Activated CD8-positive, alpha-beta memory T cell treated with anti-CD3 and anti-CD28 coated beads, Interleukin-2, amount 10 ng/mL, durations not matched to agents 7 days and 5 days (primary cell): ENCODE results near the gene ONECUT2. TPM values are rescaled to one million over a fixed set of nuclear protein-coding genes. Genes with fewer than 3 reads are reported as not detected.
"Not testable (repeated sequence)": the region's sequence is repeated elsewhere in the genome, so short reads cannot be mapped to it uniquely, and the experiment has no call there.

ENCODE experiments used
- ATAC-seq: fragments of 150-1000 bp; cut with Tn5 transposase; one replicate; pipeline ENCODE4 v1.10.0; 2021; ENCODE audit warnings: moderate library complexity
- CTCF ChIA-PET: fragments of 350-600 bp; sonication (Branson Sonifier 250); formaldehyde crosslinking; loops from one replicate; lab custom pipeline; 2021; ENCODE audit warnings: antibody characterized with exemption; lab: Charles Lee
- DNase-seq: peaks from one replicate; pipeline ENCODE4 v3.0.0-alpha.2; 2020
- H3K27ac Mint-ChIP-seq: one replicate; pipeline ENCODE4 v1.8.0; 2021; ENCODE audit warnings: mild to moderate bottlenecking, mixed read lengths
- H3K27me3 Mint-ChIP-seq: one replicate; pipeline ENCODE4 v1.8.0; 2021; ENCODE audit warnings: mixed read lengths
- H3K36me3 Mint-ChIP-seq: one replicate; pipeline ENCODE4 v1.8.0; 2021; ENCODE audit warnings: mild to moderate bottlenecking, mixed read lengths
- H3K4me1 Mint-ChIP-seq: one replicate; pipeline ENCODE4 v1.8.0; 2021; ENCODE audit warnings: mixed read lengths
- H3K4me3 Mint-ChIP-seq: one replicate; pipeline ENCODE4 v1.8.0; 2021; ENCODE audit warnings: mild to moderate bottlenecking, moderate library complexity, mixed read lengths
- H3K9me3 Mint-ChIP-seq: one replicate; pipeline ENCODE4 v1.8.0; 2022; ENCODE audit warnings: low read depth, mixed read lengths
- total RNA-seq, 2 experiments: library from RNA; stranded (reverse); gene quantifications; one replicate each; pipeline ENCODE4 v1.2.3, GENCODE V29; 2021

Gene ONECUT2
- total RNA-seq, 2 experiments from 2014 or later: not detected

DNA sequence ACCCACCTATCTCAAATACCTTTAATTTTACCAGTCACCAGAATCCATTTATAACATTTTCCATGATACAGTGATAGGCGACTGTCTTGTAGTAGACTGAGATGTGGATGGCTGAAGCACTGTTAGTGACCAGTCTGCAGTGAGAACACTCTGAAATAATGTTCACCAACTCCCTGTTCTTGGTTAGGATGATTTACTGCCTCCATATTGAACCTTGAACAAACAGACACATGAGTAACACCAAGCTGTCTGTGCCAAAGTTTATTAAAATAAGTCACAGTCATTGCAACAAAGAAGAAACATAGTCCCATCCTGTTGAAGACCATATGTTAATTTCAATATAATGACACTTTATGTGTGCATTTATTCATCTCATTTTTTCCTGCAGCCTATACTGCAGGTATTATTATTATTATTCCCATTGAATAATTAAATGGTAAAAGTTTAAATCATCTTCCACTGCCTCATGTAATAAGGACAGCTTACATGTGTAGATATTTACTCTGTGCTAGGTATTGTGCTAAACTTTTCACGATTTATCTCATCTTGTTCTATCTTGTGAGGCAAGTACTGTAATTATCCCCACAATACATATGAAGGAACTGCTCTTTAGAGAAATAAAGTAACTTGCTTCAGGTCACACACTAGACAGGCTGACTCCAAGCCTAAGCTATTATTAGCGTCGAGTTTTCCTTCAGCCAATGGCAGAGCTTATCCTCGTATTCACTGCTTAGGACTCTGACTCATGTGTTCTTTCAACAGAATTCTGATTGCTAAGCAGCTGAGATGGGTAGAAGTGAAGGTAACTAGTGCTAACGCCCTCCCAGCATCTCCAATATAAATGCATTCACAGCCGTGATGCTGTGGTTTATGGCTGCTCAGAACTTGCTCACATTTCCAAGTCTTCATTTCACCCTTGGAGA is 62.5 kb downstream of the ONECUT2 start:
- H3K4me3 Mint-ChIP-seq: no peak overlapping the region
- H3K4me1 Mint-ChIP-seq: no peaks in the 10 kb centered on the region
- DNase-seq: no peak
- ATAC-seq: no peak
- H3K27me3 Mint-ChIP-seq: no peaks in the 10 kb centered on the region
- no peaks in the 10 kb centered on the region for H3K36me3 Mint-ChIP-seq
- H3K9me3 Mint-ChIP-seq: no peaks in the 10 kb centered on the region
- CTCF ChIA-PET: no interaction called here
- H3K27ac Mint-ChIP-seq: no peak overlapping the region

DNA sequence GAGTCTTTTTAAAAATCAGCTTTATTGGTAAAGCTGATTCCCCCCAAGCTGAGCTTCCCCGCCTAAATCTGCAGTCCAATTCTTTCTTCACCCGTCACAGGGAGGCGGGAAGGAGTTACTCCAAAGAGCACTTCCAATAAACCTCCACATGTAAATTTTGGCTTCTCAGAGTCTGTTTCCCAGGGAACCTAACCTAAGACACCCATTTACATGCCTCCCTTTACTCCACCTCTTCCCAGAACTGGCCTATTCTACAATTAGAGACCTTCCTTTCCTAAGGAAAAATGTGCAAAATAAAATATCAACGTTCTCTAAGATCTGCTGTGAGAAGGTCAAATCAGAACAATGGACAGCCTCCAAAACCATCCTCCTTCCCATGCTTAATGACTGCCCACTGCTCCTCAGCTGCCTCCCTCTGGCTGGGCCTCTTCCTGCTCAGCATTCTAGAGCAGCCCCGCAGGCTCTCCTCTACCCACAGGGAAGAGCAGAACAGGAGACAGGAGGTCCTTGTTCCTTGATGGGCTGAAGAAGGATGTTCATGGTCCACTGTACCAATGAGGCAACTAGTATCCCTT is 63.6 kb downstream of the ONECUT2 start:
- H3K27ac Mint-ChIP-seq: no peak overlapping the region
- DNase-seq (no peak), ATAC-seq (no peak)
- no peaks in the 10 kb centered on the region for H3K9me3 Mint-ChIP-seq
- CTCF ChIA-PET: no interaction called here
- H3K4me1 Mint-ChIP-seq: no peaks in the 10 kb centered on the region
- H3K27me3 Mint-ChIP-seq: no peaks in the 10 kb centered on the region
- no peak overlapping the region for H3K4me3 Mint-ChIP-seq
- H3K36me3 Mint-ChIP-seq: no peaks in the 10 kb centered on the region

DNA sequence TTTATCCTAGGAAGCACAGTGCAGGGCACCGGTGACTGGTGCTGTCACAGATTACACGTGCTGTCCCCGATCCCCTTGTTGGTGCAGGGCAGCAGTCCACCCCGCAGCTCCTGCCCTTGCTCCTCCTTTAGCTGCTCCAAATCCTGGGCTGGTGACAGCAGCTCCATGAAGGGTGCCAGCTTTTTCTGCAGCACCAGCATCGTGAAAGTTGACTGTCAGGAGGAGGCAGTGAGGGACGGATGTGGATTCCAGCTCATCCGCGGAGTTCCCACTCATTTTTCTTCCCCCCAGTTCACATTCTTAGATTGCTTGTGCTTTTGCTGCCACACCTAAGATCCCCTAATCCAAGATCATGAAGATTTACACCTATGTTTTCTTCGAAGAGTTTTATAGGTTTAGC is 67.5 kb downstream of the ONECUT2 start:
- ATAC-seq (no peak), DNase-seq (no peak)
- Mint-ChIP-seq H3K4me1 (no peaks in the 10 kb centered on the region), H3K27me3 (no peaks in the 10 kb centered on the region), H3K9me3 (no peaks in the 10 kb centered on the region), H3K36me3 (no peaks in the 10 kb centered on the region), H3K4me3 (no peak overlapping the region), H3K27ac (no peak overlapping the region)
- CTCF ChIA-PET: no interaction called here

DNA sequence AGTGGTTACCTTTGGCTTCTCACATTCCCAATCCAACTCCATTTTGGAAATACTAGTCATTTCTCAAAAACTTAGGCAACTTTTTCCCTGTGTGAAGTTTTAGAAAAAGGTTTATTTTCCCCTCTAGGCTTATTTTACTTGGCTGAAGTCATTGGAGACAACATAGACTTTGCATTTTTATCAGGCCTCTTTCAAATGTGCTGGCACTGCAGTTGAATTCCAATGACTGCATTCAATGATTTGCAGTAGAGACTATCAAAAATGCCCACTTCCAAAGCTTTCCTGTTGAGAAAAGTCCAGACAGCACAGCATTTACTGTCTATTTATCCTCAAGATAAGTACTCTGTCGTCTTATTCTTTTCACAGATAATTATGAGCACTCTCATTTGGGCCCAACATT is 70.1 kb downstream of the ONECUT2 start:
- no peak for ATAC-seq
- CTCF ChIA-PET: no interaction called here

DNA sequence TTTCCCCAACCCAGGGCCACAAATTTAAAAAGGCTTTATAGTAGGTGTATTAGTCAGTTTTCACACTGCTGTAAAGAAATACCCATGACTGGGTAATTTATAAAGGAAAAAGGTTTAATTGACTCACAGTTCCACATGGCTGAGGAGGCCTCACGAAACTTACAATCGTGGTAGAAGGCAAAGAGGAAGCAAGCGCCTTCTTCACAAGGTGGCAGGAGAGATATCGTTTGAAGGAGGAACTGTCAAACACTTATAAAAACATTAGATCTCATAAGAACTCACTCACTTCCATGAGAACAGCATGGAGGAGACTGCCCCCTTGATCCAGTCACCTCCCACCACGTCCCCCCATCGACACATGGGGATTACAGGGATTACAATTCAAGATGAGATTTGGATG is 80.9 kb downstream of the ONECUT2 start:
- CTCF ChIA-PET: no interaction called here
- peaks cover 10% of the 10 kb centered on the region for H3K27me3 Mint-ChIP-seq
- DNase-seq (no peak), ATAC-seq (no peak)
- no peaks in the 10 kb centered on the region for H3K36me3 Mint-ChIP-seq
- no peak overlapping the region for H3K27ac Mint-ChIP-seq
- H3K9me3 Mint-ChIP-seq: no peaks in the 10 kb centered on the region
- no peak overlapping the region for H3K4me3 Mint-ChIP-seq
- no peaks in the 10 kb centered on the region for H3K4me1 Mint-ChIP-seq

More for the DNA sequence above, 70.1 kb downstream of the ONECUT2 start:
- DNase-seq: no peak
- Mint-ChIP-seq H3K36me3 (no peaks in the 10 kb centered on the region), H3K27ac (no peak overlapping the region), H3K4me1 (no peaks in the 10 kb centered on the region), H3K4me3 (no peak overlapping the region), H3K27me3 (no peaks in the 10 kb centered on the region), H3K9me3 (no peaks in the 10 kb centered on the region)

DNA sequence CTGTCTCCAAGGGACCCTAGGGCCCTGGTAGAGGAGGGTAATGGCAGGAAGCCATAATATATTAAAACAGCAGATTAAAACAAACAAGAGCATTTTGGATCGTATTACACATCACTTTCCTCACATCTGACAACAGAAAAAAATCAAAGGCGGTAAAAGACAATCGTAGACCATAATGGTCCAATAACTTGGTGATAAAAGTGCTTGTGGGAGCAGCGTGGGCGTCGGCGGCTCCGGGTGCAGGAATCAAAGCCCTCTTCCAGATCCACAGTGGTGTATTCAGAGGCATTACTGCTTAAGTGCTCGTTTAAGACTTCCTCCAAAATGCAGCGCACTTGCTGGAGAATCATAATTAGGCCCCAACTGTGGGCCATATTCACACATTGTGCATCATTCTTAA is 83.4 kb downstream of the ONECUT2 start:
- CTCF ChIA-PET: no interaction called here
- ATAC-seq (no peak), DNase-seq (no peak)
- no peaks in the 10 kb centered on the region for H3K9me3 Mint-ChIP-seq
- H3K4me3 Mint-ChIP-seq: no peak overlapping the region
- no peak overlapping the region for H3K27ac Mint-ChIP-seq
- peaks cover 13% of the 10 kb centered on the region for H3K27me3 Mint-ChIP-seq
- no peaks in the 10 kb centered on the region for H3K36me3 Mint-ChIP-seq
- no peaks in the 10 kb centered on the region for H3K4me1 Mint-ChIP-seq

DNA sequence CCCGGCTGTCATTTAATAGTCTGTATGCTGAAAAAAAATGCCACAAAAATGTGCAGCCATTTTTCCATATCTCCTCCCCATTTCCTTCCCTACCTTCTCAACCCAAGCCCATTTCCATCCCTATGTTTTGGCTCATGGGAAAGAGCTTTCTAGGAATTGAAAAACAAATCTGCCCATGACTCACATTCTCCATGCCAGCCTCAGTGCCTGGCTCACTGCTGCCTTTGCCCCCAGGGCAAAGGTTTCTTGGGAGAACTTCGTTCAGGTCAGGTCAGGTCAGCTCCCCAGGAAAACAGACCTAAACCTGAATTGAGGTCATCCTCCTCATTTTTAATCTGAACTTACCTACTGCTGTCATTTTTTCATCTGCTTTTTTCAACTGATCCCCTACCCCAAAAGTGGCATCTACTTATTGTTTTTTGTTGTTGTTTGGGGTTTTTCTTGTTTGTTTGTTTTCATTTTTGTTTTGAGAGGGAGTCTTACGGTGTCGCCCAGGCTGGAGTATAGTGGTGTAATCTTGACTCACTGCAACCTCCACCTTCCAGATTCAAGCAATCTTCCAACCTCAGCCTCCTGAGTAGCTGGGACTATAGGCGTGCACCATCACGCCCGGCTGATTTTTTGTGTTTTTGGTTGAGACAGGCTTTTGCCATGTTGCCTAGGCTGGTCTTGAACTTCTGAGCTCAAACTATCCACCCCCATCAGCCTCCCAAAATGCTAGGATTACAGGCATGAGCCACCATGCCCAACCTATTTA is 84.7 kb downstream of the ONECUT2 start:
- H3K4me1 Mint-ChIP-seq: no peaks in the 10 kb centered on the region
- no peaks in the 10 kb centered on the region for H3K36me3 Mint-ChIP-seq
- no peaks in the 10 kb centered on the region for H3K9me3 Mint-ChIP-seq
- H3K4me3 Mint-ChIP-seq: no peak overlapping the region
- ATAC-seq (no peak), DNase-seq (no peak)
- H3K27ac Mint-ChIP-seq: no peak overlapping the region
- H3K27me3 Mint-ChIP-seq: peaks cover 16% of the 10 kb centered on the region
- CTCF ChIA-PET: no interaction called here

DNA sequence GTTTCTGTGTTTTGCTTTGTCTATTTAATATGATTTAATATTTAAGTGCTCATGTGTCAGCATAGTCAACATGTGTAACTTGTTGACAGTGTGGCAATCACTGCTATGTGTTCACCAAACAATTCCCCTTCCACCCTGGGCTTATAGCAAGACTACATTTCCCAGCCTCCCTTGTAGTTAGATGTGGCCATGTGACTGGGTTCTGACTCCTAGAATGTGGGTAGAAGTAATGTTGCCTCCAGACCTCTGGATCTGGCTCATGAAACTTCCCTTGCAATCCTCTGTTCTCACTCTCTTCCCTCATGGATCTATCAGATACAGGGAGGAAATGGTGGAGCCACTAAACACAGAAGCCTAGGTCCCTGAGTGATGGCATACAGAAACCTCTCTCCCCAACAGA is 87.2 kb downstream of the ONECUT2 start:
- peaks cover 11% of the 10 kb centered on the region for H3K27me3 Mint-ChIP-seq
- H3K4me3 Mint-ChIP-seq, H3K4me1 Mint-ChIP-seq, H3K36me3 Mint-ChIP-seq, H3K9me3 Mint-ChIP-seq, H3K27ac Mint-ChIP-seq, CTCF ChIA-PET, DNase-seq, ATAC-seq: not testable (repeated sequence)

DNA sequence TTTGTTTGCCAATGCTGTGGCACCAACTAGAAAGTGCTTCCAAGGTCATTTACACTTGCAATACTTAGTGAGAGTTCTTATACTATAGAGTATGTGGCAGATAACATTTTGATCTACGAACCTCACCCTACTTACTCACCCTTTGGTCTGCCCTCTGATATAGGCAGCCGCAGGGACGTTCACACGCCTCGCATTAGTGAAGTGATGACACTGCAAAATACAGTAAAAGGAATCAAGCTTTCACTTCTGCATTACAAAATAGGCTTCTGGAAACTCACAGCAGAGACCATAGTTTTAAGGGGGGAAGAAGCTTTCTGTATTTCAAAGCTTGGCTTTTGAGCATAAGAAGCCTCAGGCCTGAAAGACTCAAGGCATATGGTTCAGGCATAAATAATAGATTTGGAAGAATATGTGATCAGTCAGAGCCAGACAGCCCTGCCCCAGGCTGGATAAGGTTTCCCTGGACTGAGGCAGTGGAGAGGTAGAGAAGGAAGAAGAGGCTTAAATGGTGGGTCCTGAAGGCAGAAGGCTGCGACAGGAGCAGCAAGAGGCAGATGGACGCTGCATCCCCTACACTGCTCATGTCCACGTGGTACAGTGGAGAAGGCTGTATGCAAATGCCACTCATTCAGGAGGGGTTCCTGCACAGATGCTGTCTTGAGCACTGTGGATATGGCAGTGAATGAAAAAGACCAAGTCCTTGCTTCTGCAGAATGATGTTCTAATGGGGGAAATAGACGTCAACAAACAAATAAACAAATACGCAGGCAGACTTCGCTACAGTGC is 88.2 kb downstream of the ONECUT2 start:
- Mint-ChIP-seq H3K27me3 (peaks cover 11% of the 10 kb centered on the region), H3K27ac (no peak overlapping the region), H3K4me3 (no peak overlapping the region), H3K36me3 (no peaks in the 10 kb centered on the region), H3K4me1 (no peaks in the 10 kb centered on the region), H3K9me3 (no peaks in the 10 kb centered on the region)
- ATAC-seq (no peak), DNase-seq (no peak)
- CTCF ChIA-PET: interaction anchor here (1.8 kb wide), 1 partner anchor 14 kb away, joined by 4 read pairs; no protein-coding TSS in a partner anchor

DNA sequence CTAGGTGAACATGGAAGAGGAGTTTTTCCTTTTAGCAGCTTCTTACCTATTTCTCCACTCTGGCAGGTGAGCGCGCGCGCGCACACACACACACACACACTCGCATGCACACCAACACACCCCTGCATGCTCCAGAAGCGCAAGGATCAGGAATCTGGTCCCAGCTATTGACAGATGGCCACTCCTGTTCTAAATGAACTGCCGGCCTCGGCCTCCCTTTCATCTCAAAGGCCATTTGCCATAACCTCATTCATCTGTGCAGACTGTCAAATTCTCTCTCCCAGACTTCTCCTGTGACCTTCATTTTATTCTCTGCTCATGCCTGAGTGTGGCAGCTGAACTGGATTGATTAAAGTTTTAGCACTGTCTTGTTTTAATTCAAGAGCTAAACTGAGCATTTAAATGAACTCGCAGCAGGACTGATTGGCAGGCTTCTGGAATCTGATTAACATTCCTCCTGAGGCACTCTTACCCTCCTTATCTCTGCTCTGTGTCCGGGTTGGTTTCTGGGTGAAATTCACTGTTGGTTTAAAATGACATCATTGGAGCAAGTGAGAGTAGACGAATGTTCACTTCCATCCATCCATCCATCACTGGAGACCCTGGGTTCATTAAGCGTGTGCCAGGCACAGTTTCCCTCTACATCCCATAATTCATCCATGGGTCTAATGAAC is 92.5 kb downstream of the ONECUT2 start:
- CTCF ChIA-PET: no interaction called here
- Mint-ChIP-seq H3K9me3 (no peaks in the 10 kb centered on the region), H3K36me3 (no peaks in the 10 kb centered on the region), H3K27me3 (peaks cover 2% of the 10 kb centered on the region), H3K4me1 (no peaks in the 10 kb centered on the region), H3K27ac (no peak overlapping the region), H3K4me3 (no peak overlapping the region)
- ATAC-seq (no peak), DNase-seq (no peak)

DNA sequence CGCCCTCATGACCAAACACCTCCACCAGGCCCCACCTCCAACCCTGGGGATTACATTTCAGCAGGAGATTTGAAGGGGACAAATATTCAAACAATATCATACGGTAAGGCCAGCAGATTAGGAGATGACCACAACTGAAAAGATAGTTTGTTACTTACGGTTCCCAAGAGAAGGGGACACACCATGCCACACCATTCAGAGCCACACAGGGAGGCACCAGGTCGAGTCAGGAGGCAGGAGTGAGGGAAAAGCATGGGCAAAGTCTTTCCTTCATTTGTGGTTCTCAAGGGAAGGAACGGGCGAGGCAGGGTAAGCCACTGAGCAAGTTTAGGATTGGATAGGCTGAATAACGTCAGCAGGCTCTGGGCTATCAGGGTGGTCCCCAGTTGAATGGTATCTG is 94.0 kb downstream of the ONECUT2 start:
- no peaks in the 10 kb centered on the region for H3K4me1 Mint-ChIP-seq

DNA sequence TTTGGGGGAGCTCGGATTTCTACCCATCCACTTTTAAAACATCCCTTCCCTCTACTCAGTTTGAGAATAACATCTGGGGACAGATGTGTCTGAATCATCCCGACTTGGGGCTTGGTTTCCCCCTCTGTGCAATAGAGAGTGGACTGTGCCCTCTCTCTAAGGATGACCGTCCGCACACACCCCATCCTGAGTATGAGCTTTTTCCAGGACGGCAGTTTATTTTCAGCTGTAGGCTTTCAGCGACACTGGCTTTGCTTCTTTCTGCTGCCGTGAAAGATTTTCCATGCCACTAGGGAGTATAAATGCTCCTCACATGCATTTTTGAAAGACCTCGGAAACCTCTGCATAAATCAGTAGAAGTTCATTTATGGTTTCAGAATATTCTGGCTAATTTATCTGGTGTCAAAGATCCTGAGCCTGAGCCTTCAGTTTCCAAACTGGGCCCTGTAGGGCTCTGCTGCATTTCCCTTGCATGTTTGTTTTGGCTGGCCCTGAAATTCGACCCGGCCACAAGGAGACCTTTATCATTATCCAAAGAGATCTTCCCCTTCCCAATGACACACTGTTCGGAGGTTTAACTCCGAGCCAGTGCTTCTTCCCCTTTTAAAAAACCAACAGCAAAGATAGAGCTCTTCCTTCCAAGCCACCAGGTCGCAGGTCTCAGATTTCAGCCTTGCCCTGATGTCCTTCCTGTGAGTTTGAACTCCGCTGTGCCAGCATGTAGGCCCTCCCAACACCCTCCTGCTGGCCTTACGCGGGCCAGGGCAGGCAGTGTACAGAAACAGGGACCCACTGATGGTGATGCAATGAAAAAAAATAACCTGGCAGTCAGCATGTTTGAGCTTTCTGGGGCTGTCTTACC is 98.1 kb downstream of the ONECUT2 start:
- Mint-ChIP-seq H3K27me3 (no peaks in the 10 kb centered on the region), H3K27ac (no peak overlapping the region), H3K4me1 (no peaks in the 10 kb centered on the region), H3K9me3 (no peaks in the 10 kb centered on the region), H3K36me3 (no peaks in the 10 kb centered on the region), H3K4me3 (no peak overlapping the region)
- no peak for ATAC-seq
- DNase-seq: no peak
- CTCF ChIA-PET: no interaction called here

More for the DNA sequence above, 94.0 kb downstream of the ONECUT2 start:
- no peak overlapping the region for H3K4me3 Mint-ChIP-seq
- CTCF ChIA-PET: no interaction called here
- peaks cover 2% of the 10 kb centered on the region for H3K27me3 Mint-ChIP-seq
- no peak for DNase-seq
- ATAC-seq: no peak
- no peak overlapping the region for H3K27ac Mint-ChIP-seq
- H3K9me3 Mint-ChIP-seq: no peaks in the 10 kb centered on the region
- no peaks in the 10 kb centered on the region for H3K36me3 Mint-ChIP-seq
